PC-9 (cell line): Measurements from ENCODE around the gene SIGLEC9.

Experiments
- EZH2 ChIP-seq: fragments of 200-600 bp; sonication (generic); IDR thresholded peaks from 2 replicates; pipeline ENCODE4 v1.8.0; 2017; ENCODE audit warnings: antibody characterized with exemption, low read depth
- TF ChIP-seq, protein P1 (sequence below): fragments of 200-600 bp; sonication (generic); conservative IDR thresholded peaks from 2 replicates; pipeline ENCODE4 v1.6.1; 2017; ENCODE audit warnings: mixed run types, antibody characterized with exemption, mild to moderate bottlenecking, moderate library complexity

DNA sequence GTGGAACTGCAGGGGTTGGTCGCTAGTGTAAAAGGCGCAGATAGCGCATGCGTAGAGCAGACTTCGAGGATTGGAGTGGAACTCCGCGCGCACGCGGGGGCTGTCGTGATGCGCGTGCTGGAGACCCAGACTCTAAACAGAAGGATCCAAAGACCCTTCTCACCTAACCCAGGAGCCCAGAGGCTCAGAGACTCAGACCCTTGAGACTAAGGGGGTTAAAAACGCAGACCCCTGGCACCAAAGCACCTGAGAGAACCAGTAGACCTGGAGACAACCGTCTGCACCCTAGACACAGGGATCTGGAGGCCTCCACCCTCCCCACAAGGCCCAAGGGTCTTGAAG is 15.9 kb upstream of the SIGLEC9 start:
- TF ChIP-seq, protein P1, sequence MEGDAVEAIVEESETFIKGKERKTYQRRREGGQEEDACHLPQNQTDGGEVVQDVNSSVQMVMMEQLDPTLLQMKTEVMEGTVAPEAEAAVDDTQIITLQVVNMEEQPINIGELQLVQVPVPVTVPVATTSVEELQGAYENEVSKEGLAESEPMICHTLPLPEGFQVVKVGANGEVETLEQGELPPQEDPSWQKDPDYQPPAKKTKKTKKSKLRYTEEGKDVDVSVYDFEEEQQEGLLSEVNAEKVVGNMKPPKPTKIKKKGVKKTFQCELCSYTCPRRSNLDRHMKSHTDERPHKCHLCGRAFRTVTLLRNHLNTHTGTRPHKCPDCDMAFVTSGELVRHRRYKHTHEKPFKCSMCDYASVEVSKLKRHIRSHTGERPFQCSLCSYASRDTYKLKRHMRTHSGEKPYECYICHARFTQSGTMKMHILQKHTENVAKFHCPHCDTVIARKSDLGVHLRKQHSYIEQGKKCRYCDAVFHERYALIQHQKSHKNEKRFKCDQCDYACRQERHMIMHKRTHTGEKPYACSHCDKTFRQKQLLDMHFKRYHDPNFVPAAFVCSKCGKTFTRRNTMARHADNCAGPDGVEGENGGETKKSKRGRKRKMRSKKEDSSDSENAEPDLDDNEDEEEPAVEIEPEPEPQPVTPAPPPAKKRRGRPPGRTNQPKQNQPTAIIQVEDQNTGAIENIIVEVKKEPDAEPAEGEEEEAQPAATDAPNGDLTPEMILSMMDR: no peak
- TF ChIP-seq EZH2: no peak
